SU-DHL-6 (cell line): Measurements from ENCODE around the gene ABLIM1.

Experiments
- EZH2phosphoT487 ChIP-seq: fragments of 200-600 bp; sonication (generic), shearing (Covaris generic); conservative IDR thresholded peaks from 2 replicates; pipeline ENCODE4 v1.6.1; 2018; ENCODE audit warnings: mild to moderate bottlenecking, antibody characterized with exemption, low read length, moderate library complexity, mixed read lengths
- TF ChIP-seq, protein P1 (sequence below): fragments of 200-600 bp; sonication (generic); IDR thresholded peaks from one replicate; pipeline ENCODE4 v1.5.1; 2017; ENCODE audit warnings: antibody characterized with exemption, mild to moderate bottlenecking, low read length, moderate library complexity; ENCODE audit not compliant: insufficient read depth, poor library complexity, severe bottlenecking

GRCh38 chr10:114520453-114520852, 137.6 kb downstream of the ABLIM1 start:
- TF ChIP-seq, protein P1, sequence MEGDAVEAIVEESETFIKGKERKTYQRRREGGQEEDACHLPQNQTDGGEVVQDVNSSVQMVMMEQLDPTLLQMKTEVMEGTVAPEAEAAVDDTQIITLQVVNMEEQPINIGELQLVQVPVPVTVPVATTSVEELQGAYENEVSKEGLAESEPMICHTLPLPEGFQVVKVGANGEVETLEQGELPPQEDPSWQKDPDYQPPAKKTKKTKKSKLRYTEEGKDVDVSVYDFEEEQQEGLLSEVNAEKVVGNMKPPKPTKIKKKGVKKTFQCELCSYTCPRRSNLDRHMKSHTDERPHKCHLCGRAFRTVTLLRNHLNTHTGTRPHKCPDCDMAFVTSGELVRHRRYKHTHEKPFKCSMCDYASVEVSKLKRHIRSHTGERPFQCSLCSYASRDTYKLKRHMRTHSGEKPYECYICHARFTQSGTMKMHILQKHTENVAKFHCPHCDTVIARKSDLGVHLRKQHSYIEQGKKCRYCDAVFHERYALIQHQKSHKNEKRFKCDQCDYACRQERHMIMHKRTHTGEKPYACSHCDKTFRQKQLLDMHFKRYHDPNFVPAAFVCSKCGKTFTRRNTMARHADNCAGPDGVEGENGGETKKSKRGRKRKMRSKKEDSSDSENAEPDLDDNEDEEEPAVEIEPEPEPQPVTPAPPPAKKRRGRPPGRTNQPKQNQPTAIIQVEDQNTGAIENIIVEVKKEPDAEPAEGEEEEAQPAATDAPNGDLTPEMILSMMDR = no peak
- no peak for TF ChIP-seq EZH2phosphoT487
